GM21619 (cell line): ENCODE data around the gene CHRD.
"Not testable (repeated sequence)": the region's sequence is repeated elsewhere in the genome, so short reads cannot be mapped to it uniquely, and the experiment has no call there.

Experiments
- ATAC-seq: cut with Tn5 transposase; IDR thresholded peaks from one replicate; pipeline ENCODE4 v1.9.1; 2021; ENCODE audit not compliant: unreplicated experiment

The CHRD gene

DNA sequence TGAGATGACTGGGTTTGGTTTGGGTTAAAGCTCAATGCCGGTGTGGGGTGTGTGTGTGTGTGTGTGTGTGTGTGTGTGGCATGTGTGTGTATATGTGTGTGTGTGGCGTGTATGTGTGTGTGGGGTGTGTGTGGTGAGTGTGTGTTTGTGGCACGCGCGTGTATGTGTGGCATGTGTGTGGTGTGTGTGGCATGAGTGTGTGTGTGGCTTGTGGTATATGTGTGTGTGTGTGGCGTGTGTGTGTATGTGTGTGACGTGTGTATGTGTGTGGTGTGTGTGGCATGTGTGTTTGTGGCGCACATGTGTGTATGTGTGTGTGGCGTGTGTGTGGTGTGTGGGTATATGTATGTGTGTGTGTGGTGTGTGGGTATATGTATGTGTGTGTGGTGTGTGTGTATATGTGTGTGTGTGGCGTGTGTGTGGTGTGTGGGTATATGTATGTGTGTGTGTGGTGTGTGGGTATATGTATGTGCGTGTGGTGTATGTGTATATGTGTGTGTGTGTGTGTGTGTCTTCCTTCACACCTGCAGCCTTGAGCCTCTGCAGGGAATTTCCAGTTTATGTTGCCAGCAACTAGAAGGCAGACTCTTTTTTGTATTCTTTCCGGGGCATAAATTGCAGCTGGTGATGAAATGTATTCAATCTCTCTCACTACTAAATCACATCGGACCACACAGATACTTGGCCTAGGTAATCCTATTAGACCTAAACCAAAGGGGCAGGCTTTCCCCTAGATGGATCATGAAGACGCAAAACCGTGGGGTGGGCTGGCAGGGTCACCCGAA is 34.8 kb downstream of the CHRD start:
- ATAC-seq: no peak

DNA sequence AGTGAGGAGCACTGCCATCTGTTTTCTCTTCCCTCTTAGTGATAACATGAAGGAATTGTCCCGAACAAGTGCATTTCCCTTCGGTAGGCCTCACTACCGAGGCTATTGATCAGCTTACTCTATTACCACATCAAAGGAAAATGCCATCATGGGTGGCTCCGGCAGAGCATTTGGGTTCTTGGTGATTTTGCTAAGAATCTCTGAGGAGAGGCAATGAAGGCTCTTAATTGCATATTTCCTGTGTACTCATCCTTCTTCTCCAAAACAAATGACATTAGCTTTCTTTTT is 35.3 kb downstream of the CHRD start:
- no peak for ATAC-seq

DNA sequence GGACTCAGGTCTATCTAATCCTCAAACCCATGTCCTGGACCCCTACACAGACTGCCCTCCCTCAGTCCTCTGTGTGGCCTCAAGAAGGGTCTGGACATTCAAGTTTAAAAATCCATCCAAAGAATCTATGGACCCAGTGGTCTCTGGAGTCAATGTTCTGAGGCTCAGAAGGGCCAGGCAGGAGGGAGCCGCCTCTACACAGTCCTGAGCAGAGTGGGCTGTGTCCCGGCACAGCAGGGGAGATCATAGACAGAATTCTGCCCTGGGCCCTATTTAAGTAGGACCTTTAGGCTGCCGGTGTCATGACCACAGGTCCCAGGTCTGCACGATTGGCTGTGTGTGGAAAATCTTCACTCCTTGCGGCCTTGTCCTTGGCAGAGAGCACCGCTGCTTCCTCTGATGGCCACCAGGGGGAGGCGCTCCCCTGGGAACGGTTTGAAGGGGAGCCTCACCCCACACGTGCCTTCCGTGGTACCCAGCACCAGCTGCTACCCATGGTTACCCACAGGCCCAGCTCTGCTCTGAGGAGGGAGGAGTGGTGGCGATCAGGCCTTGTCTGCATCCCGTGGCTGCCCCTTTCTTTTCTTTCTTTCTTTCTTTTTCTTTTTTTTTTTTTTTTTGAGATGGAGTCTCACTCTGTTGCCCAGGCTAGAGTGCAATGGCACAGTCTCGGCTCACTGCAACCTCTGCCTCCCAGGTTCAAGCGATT is 37.9 kb downstream of the CHRD start:
- ATAC-seq: peak; percentile 73

DNA sequence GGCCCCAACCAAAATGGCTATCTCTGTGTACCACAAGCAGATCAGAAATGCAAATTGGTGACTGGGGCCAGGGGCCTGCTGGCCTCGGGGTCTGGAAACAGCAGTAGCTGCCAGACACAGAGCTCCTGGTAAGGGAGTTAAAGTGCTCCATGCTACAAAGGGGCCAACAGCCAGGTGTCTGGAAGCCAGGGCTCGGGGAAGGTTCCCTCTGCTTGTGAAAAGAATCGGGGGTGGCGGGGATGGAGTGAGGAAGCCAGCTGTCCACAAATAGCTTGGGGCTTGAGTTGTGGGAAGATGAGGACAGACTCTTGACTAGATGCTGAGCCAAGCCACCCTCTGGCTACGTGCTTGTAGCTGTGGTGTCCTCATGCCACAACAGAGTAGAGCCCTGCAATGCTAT is 39.3 kb downstream of the CHRD start:
- no peak for ATAC-seq

DNA sequence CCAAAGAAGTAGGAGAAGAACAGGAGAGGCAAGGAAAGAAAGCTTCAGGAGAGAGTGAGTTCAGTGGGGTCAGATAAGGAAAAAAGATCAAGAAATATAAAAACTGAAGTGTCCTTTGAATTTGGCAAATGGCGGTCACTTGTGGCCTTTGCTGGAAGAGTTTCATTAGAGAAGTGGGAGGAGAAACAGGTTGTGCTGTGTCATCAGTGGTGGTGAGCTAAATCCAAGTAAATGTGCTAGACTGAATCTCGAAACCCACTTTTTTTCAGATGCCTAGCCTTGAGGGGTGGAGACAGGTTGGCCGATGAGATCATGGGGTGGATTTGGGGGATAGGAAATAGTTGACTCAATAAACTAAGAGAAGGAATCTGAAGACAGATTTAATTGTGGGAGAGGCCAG is 43.7 kb downstream of the CHRD start:
- no peak for ATAC-seq

DNA sequence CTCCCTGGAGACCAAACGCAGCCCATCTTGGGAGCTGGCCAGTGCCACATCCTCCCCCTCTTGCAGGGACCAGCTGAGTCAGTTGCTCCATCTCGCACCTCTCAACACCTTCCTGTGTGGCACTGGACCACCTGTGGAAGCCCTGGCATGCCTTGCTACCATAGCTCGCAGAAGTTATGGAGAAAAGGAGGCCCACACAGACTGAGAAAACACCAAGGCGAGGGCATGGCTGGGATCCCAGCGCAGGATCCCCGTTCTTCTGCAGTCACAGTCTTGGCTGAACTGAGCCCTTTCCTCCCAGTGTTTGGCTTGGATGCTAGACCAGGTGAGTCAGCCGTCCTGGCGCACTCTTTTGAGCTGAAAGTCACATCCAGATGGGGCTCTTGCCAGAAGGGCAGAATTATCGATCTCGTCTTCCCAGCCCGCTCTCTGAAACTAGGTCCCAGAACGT is 46.9 kb downstream of the CHRD start:
- no peak for ATAC-seq

DNA sequence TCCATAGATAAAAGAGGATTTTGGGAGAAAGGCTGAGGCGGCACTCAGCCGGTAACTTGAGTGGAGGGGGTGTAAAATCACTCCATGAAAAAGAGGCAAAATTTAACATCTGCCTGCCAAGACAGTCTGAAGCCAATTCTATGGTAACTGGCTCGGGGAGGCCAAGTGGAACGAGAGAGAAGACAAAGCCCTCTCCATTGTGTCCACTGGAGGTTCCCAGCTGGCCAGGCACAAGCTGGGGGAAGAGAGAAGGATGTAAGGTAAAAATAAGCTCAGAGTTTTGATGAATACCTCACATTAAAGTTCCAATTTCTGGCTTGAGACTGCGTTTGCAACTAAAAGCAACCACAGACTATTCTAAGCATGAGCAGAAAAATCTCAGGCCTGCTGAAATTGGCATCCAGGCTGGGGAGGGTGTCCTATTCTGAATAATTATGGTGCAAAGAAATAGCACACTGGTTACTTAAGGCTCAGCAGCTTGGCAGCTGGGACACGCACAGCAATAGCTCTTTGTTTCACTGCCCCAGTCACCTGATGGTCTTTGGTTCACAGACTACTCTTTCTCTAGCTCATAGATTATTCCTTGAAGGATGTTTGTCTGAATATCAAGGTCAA is 48.8 kb downstream of the CHRD start:
- no peak for ATAC-seq

DNA sequence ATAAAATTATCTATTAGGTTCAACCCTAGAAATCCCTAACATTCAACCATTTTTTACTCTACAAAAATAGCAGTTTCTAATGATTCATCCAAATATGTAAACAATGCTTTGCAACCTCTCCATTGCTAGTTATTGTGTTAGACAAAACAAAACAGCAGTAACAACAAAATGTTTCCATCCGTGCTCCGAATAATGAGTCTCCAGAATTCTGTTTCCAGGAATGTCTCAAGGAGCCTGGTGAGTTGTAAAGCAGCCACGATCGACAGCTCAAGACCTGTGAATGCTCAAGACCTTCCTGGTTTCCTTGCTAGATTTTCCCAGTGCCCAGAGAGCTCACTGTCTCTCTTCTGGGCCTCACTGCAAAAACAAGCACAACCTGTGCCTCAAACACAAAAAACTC is 49.9 kb downstream of the CHRD start:
- no peak for ATAC-seq

DNA sequence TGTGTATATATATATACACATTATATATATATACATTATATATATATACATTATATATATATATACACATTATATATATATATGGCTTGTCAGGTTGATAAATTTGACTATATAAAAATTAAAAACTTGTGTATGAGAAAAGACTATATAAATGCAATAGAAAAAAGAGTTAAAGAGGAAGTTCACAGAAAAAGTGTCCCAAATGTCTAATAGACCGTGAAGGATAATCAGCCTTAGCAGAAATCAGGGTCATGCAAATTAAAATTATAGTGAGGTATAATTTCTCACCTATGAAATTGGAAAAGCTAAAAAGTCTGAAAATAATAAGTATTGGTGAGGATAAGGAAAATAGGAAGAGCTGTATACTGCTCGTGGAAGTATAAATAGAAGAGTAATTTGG is 51.1 kb downstream of the CHRD start:
- ATAC-seq: no peak

DNA sequence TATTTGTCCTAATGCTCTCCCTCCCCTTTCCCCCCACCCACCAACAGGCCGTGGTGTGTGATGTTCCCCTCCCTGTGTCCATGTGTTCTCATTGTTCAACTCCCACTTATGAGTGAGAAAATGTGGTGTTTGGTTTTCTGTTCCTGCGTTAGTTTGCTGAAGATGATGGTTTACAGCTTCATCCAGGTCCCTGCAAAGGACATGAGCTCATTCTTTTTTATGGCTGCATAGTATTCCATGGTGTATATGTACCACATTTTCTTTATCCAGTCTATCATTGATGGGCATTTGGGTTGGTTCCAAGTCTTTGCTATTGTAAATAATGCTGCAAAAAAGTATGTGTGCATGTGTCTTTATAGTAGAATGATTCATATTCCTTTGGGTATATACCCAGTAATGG is 53.3 kb downstream of the CHRD start:
- ATAC-seq: not testable (repeated sequence)

DNA sequence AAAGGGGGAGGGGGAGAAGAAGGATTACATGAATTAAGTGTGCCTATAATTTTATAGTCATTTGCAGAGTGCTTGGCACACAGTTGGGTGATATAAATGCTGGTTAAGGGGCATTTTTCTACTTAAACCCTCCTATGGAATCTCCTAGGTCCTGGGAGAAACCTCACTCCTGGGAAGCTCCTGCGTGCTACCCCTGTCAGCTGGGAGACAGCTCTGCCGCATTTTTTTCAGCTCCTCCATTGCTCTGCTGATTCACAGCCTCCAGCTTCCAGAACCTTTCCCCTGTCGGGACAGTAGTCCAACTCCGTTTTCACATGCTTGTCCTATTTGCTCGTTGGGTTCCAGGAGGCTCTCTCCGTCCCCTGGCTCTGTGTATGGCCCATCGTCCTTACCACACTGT is 59.2 kb downstream of the CHRD start:
- ATAC-seq: no peak
